NT2/D1 (cell line): ENCODE measurements around the gene TMEM106A.

Experiments used
- SUZ12 ChIP-seq: IDR thresholded peaks from 2 replicates; pipeline ENCODE4 v1.6.1; 2011; ENCODE audit not compliant: insufficient read length, insufficient read depth; ENCODE audit errors: extremely low read depth
- YY1 ChIP-seq: IDR thresholded peaks from 2 replicates; pipeline ENCODE4 v1.6.1; 2011; ENCODE audit not compliant: insufficient read length, insufficient read depth
- ZNF274 ChIP-seq: IDR thresholded peaks from 2 replicates; pipeline ENCODE4 v1.6.1; 2011; ENCODE audit warnings: mild to moderate bottlenecking, low read depth, low read length

- TF ChIP-seq YY1, result no peak
- no peak for TF ChIP-seq ZNF274
- TF ChIP-seq SUZ12, result no peak
Measured at GRCh38 chr17:43183921-43184320, 27.8 kb upstream of the TMEM106A start.
